WI38 (cell line): ENCODE data around the gene ADRA2B.
"Not testable (repeated sequence)": the region's sequence is repeated elsewhere in the genome, so short reads cannot be mapped to it uniquely, and the experiment has no call there.

Source experiments
- H3K4me3 ChIP-seq: 2 replicates; pipeline ENCODE4 v1.5.1; 2011; ENCODE audit warnings: low read depth, mild to moderate bottlenecking, control low read depth, low read length
- CTCF ChIP-seq: IDR thresholded peaks from 2 replicates; pipeline ENCODE4 v1.5.1; 2012; ENCODE audit warnings: low read depth, mild to moderate bottlenecking, control low read depth, low read length

ADRA2B gene

GRCh38 chr2:96067098-96067660, 49.2 kb downstream of the ADRA2B start:
- H3K4me3 ChIP-seq = not testable (repeated sequence)

DNA sequence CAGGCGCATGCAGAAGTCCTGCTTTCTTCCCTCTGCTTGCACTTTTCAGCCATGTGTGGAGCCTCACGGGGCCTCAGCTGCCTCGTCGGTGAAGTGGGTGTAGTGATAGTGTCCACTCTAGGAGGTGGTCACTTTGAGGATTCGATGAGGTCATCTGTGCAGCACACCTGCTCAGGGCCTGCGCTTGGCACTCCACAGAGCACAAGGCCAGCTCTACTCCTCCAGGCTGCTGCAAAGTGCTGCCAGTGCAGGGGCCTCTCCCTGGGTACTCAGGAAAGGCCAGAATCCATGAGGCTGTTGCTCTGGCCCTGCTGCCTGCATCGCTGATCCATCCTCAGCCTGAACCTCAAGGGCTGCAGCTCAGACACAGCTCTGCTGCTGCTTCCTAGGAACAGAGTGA, 49.9 kb downstream of the ADRA2B start:
- H3K4me3 ChIP-seq = not testable (repeated sequence)

DNA sequence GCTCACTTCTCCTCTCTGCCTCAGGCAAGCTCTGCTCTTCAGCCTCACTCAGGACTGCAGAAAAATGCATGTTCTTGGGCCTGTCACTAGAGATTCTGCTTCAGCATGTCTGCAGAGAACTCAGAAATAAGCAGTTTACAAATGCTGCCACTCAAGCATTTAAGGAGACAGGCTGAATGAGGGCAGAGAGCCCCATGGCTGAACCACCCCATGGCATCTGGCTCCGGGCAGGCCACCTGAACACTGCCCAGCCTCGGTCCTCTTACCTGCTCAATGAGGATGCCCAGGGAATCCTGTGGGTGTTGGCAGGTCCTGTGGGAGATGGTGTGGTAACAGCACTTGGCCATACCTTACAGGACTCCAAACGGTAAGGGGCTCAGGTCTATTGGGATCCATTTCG, 50.4 kb downstream of the ADRA2B start:
- not testable (repeated sequence) for H3K4me3 ChIP-seq

GRCh38 chr2:96065381-96065930, 50.9 kb downstream of the ADRA2B start:
- no peak overlapping the region for H3K4me3 ChIP-seq
- TF ChIP-seq CTCF = no peak

DNA sequence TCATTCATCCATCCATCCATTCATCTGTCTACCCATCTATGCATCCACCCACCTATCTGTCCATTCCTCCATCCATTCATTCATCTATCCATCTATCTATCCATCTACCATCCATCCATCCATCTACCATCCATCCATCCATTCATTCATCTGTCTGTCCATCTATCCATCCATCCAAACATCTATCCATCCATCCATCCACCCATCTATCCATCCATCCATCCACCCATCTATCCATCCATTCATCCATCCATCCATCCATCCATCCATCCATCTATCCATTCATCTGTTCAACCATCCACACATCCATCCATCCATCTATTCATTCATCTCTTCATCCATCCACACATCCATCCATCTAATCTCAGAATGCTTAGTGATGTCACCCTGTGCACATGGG, 51.6 kb downstream of the ADRA2B start:
- H3K4me3 ChIP-seq = not testable (repeated sequence)

DNA sequence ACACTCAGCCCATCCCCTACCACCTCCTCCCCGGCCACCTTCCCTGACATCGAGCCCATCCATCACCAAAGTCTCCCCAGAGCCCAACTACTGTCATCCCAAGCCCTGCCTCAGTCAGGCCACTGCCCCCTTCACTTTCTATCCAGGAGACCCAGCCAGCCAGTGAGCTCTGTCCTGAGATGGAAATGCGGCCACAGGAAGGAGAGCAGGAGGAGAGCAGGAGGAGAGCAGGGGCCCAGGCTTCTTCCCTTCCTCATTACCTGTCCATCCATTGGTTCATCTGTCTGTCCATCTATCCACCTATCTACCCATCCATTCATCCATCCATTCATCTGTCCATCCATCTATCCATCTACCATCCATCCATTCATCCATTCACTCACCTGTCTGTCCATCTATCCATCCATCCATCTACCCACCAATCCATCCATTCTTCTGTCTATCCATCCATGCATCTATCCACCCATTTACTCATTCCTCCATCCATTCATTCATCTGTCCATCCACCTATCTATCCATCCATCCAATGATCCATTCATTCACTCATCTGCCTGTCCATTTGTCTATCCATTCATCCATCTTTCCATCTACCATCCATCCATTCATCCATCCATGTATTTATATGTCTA, 52.2 kb downstream of the ADRA2B start:
- not testable (repeated sequence) for H3K4me3 ChIP-seq

DNA sequence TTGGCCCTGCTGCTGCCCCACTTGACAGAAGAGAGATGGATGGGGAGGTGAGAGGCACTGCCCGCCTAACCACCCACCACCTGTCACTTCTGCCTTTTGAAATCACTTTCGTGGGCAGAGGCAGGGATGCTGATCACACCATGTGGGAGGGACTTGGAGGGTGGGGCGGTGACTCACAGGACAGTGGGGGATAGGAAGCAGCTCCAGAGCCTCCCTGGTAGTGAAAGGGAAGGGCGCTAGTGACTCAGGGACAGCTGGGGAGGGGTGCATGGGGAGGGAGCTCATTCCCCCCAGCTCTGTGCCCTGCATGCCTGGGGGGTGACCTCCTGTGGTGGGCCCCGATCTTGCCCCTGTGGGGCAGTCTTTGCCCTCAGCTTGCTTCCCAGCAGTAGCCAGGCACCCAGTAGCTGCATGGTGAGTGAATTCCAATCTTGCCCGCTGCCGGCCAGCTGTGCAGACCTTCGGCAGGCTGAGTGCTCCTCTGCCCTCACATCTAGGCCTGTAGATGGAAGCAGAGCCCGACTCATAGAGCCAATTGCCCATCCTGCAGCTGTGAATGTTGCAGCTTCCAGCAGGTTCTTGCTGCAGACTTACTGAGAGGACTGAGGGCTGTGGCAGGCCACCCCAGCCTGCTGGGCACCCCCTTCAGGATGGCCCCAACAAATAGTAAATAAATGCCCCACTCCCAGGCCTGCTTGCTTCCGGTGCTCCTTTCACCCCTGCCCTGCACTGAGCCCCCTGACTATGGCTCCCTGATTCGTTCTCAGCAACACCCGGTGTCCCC, 53.1 kb downstream of the ADRA2B start:
- not testable (repeated sequence) for H3K4me3 ChIP-seq
- 0 out of 2 replicates have a peak, but pooled peaks have one; percentile 24 for TF ChIP-seq CTCF
